NOMO-1 (cell line): Measurements from ENCODE around the gene TCAF1.
"Not testable (repeated sequence)": the region's sequence is repeated elsewhere in the genome, so short reads cannot be mapped to it uniquely, and the experiment has no call there.

Experiments used
- DNase-seq, 2 experiments: peaks; one replicate each; lab custom pipeline; 2025; ENCODE audit not compliant: unreplicated experiment in 2 of 2; lab: John Stamatoyannopoulos, UW

The TCAF1 gene

GRCh38 chr7:143857994-143858393 is 44.0 kb downstream of the TCAF1 start:
- DNase-seq, result not testable (repeated sequence)

GRCh38 chr7:143855443-143855842 is 46.5 kb downstream of the TCAF1 start:
- not testable (repeated sequence) for DNase-seq

GRCh38 chr7:143850682-143851081 is 51.3 kb downstream of the TCAF1 start:
- no peak for DNase-seq

GRCh38 chr7:143849785-143850479 is 52.0 kb downstream of the TCAF1 start:
- no peak for DNase-seq

- no peak for DNase-seq
These were observed 53.8 kb downstream of the TCAF1 start for GRCh38 chr7:143848192-143848591.

- DNase-seq, result no peak
These were observed 55.3 kb downstream of the TCAF1 start for GRCh38 chr7:143846692-143847091.

- DNase-seq, result not testable (repeated sequence)
These were observed 60.3 kb downstream of the TCAF1 start for GRCh38 chr7:143841696-143842095.

GRCh38 chr7:143840062-143840461 is 61.9 kb downstream of the TCAF1 start:
- DNase-seq, result not testable (repeated sequence)

GRCh38 chr7:143837223-143837622 is 64.8 kb downstream of the TCAF1 start:
- DNase-seq, result not testable (repeated sequence)

- peak; percentile 41 to 61 for DNase-seq
These were observed 65.4 kb downstream of the TCAF1 start for GRCh38 chr7:143836622-143837021.

GRCh38 chr7:143836088-143836487 is 65.9 kb downstream of the TCAF1 start:
- DNase-seq, result not testable (repeated sequence)

GRCh38 chr7:143826578-143826977 is 75.4 kb downstream of the TCAF1 start:
- DNase-seq, result not testable (repeated sequence)

GRCh38 chr7:143824295-143825135 is 77.5 kb downstream of the TCAF1 start:
- DNase-seq, result not testable (repeated sequence)

- not testable (repeated sequence) for DNase-seq
These were observed 78.2 kb downstream of the TCAF1 start for GRCh38 chr7:143823634-143824294.

- not testable (repeated sequence) for DNase-seq
These were observed 80.3 kb downstream of the TCAF1 start for GRCh38 chr7:143821392-143822277.

- DNase-seq, result not testable (repeated sequence)
These were observed 84.1 kb downstream of the TCAF1 start for GRCh38 chr7:143817873-143818272.

- not testable (repeated sequence) for DNase-seq
These were observed 85.4 kb downstream of the TCAF1 start for GRCh38 chr7:143816471-143817133.

GRCh38 chr7:143810639-143811038 is 91.3 kb downstream of the TCAF1 start:
- DNase-seq, result not testable (repeated sequence)

GRCh38 chr7:143806664-143807071 is 95.3 kb downstream of the TCAF1 start:
- not testable (repeated sequence) for DNase-seq
